ENCODE measurements around the gene JAG2.

DNA sequence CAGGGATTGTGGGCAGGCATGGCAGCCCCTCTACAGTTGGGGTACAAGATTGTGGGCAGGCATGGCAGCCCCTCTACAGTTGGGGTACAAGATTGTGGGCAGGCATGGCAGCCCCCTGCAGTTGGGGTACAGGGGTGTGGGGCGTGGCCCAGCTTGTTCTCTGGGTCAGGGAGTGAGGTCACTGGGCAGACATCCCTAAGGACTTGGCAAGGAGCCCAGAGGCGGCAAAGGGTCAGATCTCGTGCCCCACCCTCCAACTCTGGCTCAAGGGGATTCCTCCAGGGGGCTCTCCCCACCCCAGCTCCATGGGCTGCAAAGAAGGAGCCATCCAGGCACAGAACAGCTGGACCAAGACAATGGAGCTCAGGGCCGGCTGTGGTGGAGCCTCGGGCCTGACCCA, 38.3 kb upstream of the JAG2 start:
- no peak for TF ChIP-seq EZH2 (IDR thresholded peaks at IDR 0.05)
- TF ChIP-seq, protein P1, sequence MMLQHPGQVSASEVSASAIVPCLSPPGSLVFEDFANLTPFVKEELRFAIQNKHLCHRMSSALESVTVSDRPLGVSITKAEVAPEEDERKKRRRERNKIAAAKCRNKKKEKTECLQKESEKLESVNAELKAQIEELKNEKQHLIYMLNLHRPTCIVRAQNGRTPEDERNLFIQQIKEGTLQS (IDR thresholded peaks at IDR 0.05) = no peak
- TF ChIP-seq, protein P2, sequence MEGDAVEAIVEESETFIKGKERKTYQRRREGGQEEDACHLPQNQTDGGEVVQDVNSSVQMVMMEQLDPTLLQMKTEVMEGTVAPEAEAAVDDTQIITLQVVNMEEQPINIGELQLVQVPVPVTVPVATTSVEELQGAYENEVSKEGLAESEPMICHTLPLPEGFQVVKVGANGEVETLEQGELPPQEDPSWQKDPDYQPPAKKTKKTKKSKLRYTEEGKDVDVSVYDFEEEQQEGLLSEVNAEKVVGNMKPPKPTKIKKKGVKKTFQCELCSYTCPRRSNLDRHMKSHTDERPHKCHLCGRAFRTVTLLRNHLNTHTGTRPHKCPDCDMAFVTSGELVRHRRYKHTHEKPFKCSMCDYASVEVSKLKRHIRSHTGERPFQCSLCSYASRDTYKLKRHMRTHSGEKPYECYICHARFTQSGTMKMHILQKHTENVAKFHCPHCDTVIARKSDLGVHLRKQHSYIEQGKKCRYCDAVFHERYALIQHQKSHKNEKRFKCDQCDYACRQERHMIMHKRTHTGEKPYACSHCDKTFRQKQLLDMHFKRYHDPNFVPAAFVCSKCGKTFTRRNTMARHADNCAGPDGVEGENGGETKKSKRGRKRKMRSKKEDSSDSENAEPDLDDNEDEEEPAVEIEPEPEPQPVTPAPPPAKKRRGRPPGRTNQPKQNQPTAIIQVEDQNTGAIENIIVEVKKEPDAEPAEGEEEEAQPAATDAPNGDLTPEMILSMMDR (IDR thresholded peaks at IDR 0.05 in 2 of 3, conservative IDR thresholded peaks at IDR 0.05 in 1 of 3; ENCODE audit: borderline replicate concordance in 1 of 3, insufficient read depth in 1 of 3, low read depth in 2 of 3, low read length in 2 of 3) = no peak
- TF ChIP-seq POLR2AphosphoS5 (IDR thresholded peaks at IDR 0.05; ENCODE audit: low read depth, low read length) = no peak
- TF ChIP-seq CEBPB (IDR thresholded peaks at IDR 0.05; ENCODE audit: low read depth) = no peak
- no peak for TF ChIP-seq FOSL1 (IDR thresholded peaks at IDR 0.05; ENCODE audit: low read depth)
- TF ChIP-seq, protein P3, sequence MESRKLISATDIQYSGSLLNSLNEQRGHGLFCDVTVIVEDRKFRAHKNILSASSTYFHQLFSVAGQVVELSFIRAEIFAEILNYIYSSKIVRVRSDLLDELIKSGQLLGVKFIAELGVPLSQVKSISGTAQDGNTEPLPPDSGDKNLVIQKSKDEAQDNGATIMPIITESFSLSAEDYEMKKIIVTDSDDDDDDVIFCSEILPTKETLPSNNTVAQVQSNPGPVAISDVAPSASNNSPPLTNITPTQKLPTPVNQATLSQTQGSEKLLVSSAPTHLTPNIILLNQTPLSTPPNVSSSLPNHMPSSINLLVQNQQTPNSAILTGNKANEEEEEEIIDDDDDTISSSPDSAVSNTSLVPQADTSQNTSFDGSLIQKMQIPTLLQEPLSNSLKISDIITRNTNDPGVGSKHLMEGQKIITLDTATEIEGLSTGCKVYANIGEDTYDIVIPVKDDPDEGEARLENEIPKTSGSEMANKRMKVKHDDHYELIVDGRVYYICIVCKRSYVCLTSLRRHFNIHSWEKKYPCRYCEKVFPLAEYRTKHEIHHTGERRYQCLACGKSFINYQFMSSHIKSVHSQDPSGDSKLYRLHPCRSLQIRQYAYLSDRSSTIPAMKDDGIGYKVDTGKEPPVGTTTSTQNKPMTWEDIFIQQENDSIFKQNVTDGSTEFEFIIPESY (IDR thresholded peaks at IDR 0.05; ENCODE audit: extremely low read depth, insufficient replicate concordance, low read length) = no peak
- no peak for TF ChIP-seq JUND (IDR thresholded peaks at IDR 0.05)
- no peak for TF ChIP-seq POLR2A (IDR thresholded peaks at IDR 0.05; ENCODE audit: borderline replicate concordance, extremely low read depth, insufficient read depth, insufficient read length)
- TF ChIP-seq RAD21 (IDR thresholded peaks at IDR 0.05; ENCODE audit: low read depth) = no peak
- TF ChIP-seq SRF (IDR thresholded peaks at IDR 0.05; ENCODE audit: low read depth) = no peak
- TF ChIP-seq, protein P4, sequence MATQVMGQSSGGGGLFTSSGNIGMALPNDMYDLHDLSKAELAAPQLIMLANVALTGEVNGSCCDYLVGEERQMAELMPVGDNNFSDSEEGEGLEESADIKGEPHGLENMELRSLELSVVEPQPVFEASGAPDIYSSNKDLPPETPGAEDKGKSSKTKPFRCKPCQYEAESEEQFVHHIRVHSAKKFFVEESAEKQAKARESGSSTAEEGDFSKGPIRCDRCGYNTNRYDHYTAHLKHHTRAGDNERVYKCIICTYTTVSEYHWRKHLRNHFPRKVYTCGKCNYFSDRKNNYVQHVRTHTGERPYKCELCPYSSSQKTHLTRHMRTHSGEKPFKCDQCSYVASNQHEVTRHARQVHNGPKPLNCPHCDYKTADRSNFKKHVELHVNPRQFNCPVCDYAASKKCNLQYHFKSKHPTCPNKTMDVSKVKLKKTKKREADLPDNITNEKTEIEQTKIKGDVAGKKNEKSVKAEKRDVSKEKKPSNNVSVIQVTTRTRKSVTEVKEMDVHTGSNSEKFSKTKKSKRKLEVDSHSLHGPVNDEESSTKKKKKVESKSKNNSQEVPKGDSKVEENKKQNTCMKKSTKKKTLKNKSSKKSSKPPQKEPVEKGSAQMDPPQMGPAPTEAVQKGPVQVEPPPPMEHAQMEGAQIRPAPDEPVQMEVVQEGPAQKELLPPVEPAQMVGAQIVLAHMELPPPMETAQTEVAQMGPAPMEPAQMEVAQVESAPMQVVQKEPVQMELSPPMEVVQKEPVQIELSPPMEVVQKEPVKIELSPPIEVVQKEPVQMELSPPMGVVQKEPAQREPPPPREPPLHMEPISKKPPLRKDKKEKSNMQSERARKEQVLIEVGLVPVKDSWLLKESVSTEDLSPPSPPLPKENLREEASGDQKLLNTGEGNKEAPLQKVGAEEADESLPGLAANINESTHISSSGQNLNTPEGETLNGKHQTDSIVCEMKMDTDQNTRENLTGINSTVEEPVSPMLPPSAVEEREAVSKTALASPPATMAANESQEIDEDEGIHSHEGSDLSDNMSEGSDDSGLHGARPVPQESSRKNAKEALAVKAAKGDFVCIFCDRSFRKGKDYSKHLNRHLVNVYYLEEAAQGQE (IDR thresholded peaks at IDR 0.05; ENCODE audit: low read depth) = no peak
- TF ChIP-seq, protein P5, sequence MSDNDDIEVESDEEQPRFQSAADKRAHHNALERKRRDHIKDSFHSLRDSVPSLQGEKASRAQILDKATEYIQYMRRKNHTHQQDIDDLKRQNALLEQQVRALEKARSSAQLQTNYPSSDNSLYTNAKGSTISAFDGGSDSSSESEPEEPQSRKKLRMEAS (IDR thresholded peaks at IDR 0.05) = no peak
